ENCODE results near the gene NAPB.

Gene NAPB

DNA sequence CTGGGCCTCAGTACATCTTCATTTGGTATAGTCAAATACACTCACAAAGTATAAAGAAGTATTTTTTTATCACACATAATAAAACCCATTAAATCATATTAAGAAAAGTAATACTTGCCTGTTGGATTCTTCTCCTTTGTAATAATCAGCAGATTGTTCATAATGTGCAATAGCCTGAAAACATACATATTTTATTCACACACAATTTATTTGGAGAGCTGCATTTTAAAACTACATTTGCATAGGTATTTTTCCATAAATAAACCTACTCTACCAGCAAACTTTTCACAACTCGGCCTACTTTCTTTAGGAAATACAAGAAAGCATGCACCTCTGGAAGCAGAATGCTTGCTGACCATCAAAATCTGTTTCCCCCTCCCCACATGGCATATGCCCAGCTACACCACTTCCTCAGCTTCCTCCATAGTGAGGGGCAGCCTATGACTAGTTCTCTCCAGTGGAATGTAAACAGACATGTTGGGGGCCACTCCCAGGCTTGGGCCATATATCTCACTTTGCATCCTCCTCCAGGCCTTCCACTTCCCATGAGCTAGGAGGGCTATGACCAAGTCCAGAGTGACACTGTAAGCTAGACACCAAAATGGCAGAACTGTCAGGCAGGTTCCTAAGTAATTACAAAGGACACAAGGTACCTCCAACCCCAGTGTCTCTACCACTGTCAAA is 31.1 kb downstream of the NAPB start:
- H2AK5ac ChIP-seq (ENCODE audit: low read depth, low read length): no peak overlapping the region
- H4K8ac ChIP-seq (ENCODE audit: low read depth, low read length): no peak overlapping the region
- peaks cover 22 to 77% of the 10 kb centered on the region in 2 donors for H3K36me3 ChIP-seq (replicated peaks in 1 of 2; ENCODE audit: control insufficient read depth in 2 of 2, insufficient read depth in 2 of 2, low read length in 2 of 2)
- H4K91ac ChIP-seq (ENCODE audit: low read depth, low read length, poor library complexity): no peak overlapping the region
- WGBS, 2 donors (ENCODE audit: extremely low coverage in 2 of 2, insufficient read length in 2 of 2, insufficient replicate concordance in 1 of 2): no CpG with 5 or more reads among the region's 1 CpG
- no peak overlapping the region for H3K4ac ChIP-seq (ENCODE audit: low read length)
- H3K4me2 ChIP-seq (ENCODE audit: insufficient read depth, low read length, poor library complexity, severe bottlenecking): no peak overlapping the region
- H3K9ac ChIP-seq (ENCODE audit: low read depth, low read length, poor library complexity): no peak overlapping the region
- no peak for DNase-seq (ENCODE audit: low spot score)
- H2BK5ac ChIP-seq (ENCODE audit: low read length): no peak overlapping the region
- H3K4me3 ChIP-seq (ENCODE audit: low read length in 2 of 2): no peak overlapping the region
- H2BK15ac ChIP-seq (ENCODE audit: low read length): no peak overlapping the region
- no peaks in the 10 kb centered on the region for H3K27me3 ChIP-seq (ENCODE audit: control insufficient read depth in 3 of 3, insufficient read depth in 3 of 3, low read depth in 1 of 3, low read length in 3 of 3)
- no peak overlapping the region for H3K23ac ChIP-seq (ENCODE audit: low read depth, low read length, poor library complexity)
- H2BK12ac ChIP-seq (ENCODE audit: low read length): no peak overlapping the region
- H3K4me1 ChIP-seq (ENCODE audit: control insufficient read depth in 2 of 2, insufficient read depth in 1 of 2, low read depth in 1 of 2, low read length in 2 of 2): no peaks in the 10 kb centered on the region
- no peak overlapping the region for H3K14ac ChIP-seq (ENCODE audit: low read length)
- H3K18ac ChIP-seq (ENCODE audit: low read length): peak overlapping the region; percentile 42
- no peak overlapping the region for H2BK120ac ChIP-seq (ENCODE audit: low read depth, low read length)
- H3K9me3 ChIP-seq (replicated peaks in 1 of 2; ENCODE audit: control insufficient read depth in 2 of 2, insufficient read depth in 1 of 2, low read depth in 1 of 2, low read length in 2 of 2): peaks cover 0 to 18% of the 10 kb centered on the region in 2 donors
- H2AFZ ChIP-seq (ENCODE audit: low read length): no peak overlapping the region
- H3K27ac ChIP-seq (replicated peaks; ENCODE audit: low read length): no peak overlapping the region
- H3K79me1 ChIP-seq (ENCODE audit: low read depth, low read length): no peaks in the 10 kb centered on the region

DNA sequence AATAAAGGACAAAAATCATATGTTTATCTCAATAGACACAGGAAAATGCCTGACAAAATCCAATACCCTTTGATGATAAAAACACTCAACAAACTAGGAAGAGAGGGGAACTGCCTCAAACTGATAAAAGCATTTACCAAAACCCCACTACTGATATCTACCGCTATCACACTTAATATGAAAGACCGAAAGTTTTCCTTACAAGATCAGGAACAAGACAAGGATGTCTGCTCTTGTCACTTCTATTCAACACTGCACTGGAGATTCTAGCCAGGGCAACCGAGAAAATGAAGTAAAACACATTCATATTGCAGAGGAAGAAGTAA is 34.2 kb downstream of the NAPB start:
- no peak overlapping the region for H2AK5ac ChIP-seq (ENCODE audit: low read depth, low read length)
- no peak overlapping the region for H3K27ac ChIP-seq (replicated peaks; ENCODE audit: low read length)
- no peaks in the 10 kb centered on the region for H3K4me1 ChIP-seq (ENCODE audit: control insufficient read depth in 2 of 2, insufficient read depth in 1 of 2, low read depth in 1 of 2, low read length in 2 of 2)
- H2BK120ac ChIP-seq (ENCODE audit: low read depth, low read length): no peak overlapping the region
- no peak overlapping the region for H2BK5ac ChIP-seq (ENCODE audit: low read length)
- H3K4ac ChIP-seq (ENCODE audit: low read length): no peak overlapping the region
- no peaks in the 10 kb centered on the region for H3K27me3 ChIP-seq (ENCODE audit: control insufficient read depth in 3 of 3, insufficient read depth in 3 of 3, low read depth in 1 of 3, low read length in 3 of 3)
- no peak overlapping the region for H3K18ac ChIP-seq (ENCODE audit: low read length)
- H3K79me1 ChIP-seq (ENCODE audit: low read depth, low read length): peaks cover 3% of the 10 kb centered on the region
- no peak overlapping the region for H3K4me2 ChIP-seq (ENCODE audit: insufficient read depth, low read length, poor library complexity, severe bottlenecking)
- no peak overlapping the region for H4K8ac ChIP-seq (ENCODE audit: low read depth, low read length)
- WGBS, 2 donors (ENCODE audit: extremely low coverage in 2 of 2, insufficient read length in 2 of 2, insufficient replicate concordance in 1 of 2): no CpG with 5 or more reads among the region's 3 CpGs
- H3K4me3 ChIP-seq (ENCODE audit: low read length in 2 of 2): no peak overlapping the region
- no peak overlapping the region for H4K91ac ChIP-seq (ENCODE audit: low read depth, low read length, poor library complexity)
- peaks cover 10 to 62% of the 10 kb centered on the region in 2 donors for H3K36me3 ChIP-seq (replicated peaks in 1 of 2; ENCODE audit: control insufficient read depth in 2 of 2, insufficient read depth in 2 of 2, low read length in 2 of 2)
- DNase-seq (ENCODE audit: low spot score): no peak
- no peak overlapping the region for H2AFZ ChIP-seq (ENCODE audit: low read length)
- no peak overlapping the region for H3K9ac ChIP-seq (ENCODE audit: low read depth, low read length, poor library complexity)
- no peak overlapping the region for H2BK12ac ChIP-seq (ENCODE audit: low read length)
- H3K9me3 ChIP-seq (replicated peaks in 1 of 2; ENCODE audit: control insufficient read depth in 2 of 2, insufficient read depth in 1 of 2, low read depth in 1 of 2, low read length in 2 of 2): peaks cover 0 to 29% of the 10 kb centered on the region in 2 donors
- H3K23ac ChIP-seq (ENCODE audit: low read depth, low read length, poor library complexity): no peak overlapping the region
- H2BK15ac ChIP-seq (ENCODE audit: low read length): no peak overlapping the region
- no peak overlapping the region for H3K14ac ChIP-seq (ENCODE audit: low read length)

DNA sequence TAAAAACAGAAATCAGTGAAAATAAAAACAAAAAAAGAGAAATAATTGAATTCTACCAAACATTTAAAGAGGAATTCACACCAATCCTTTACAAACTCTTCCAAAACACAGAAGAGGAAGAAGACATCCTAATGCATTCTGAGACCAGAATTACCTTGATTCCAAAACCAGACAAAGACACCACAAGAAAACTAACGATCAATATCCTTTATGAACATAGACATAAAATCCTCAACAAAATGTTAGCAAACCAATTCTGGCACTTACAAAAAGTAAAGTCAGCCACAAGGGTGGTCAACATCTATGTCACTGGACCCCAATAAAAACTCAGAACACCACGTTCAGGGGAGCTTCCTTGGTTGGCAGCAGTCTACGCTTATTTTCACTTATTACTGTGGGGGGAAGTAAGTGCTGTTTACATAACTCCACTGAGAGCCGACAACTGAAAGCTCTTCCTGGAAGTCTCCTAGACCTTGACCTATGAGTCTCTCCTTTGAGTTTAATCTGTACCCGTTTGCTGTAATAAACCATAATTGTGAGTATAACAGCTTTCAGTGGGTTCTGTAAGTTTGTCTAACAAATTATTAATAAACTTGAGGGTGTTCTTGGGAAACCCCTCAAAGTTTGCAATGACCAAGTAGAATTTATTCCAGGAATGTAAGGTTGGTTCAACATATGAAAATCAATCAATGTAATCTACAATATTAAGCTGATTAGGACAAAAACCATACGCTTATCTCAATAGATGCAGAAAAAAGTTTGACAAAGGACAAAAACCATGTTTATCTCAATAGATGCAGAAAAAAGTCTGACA is 34.8 kb downstream of the NAPB start:
- Histone ChIP-seq H3K18ac (ENCODE audit: low read length) (no peak overlapping the region), H3K9me3 (replicated peaks in 1 of 2; ENCODE audit: control insufficient read depth in 2 of 2, insufficient read depth in 1 of 2, low read depth in 1 of 2, low read length in 2 of 2) (peaks cover 0 to 29% of the 10 kb centered on the region in 2 donors), H3K4me2 (ENCODE audit: insufficient read depth, low read length, poor library complexity, severe bottlenecking) (no peak overlapping the region), H2BK5ac (ENCODE audit: low read length) (no peak overlapping the region), H4K91ac (ENCODE audit: low read depth, low read length, poor library complexity) (no peak overlapping the region), H3K27ac (replicated peaks; ENCODE audit: low read length) (no peak overlapping the region), H4K8ac (ENCODE audit: low read depth, low read length) (no peak overlapping the region), H3K36me3 (replicated peaks in 1 of 2; ENCODE audit: control insufficient read depth in 2 of 2, insufficient read depth in 2 of 2, low read length in 2 of 2) (peaks cover 10 to 60% of the 10 kb centered on the region in 2 donors), H3K27me3 (ENCODE audit: control insufficient read depth in 3 of 3, insufficient read depth in 3 of 3, low read depth in 1 of 3, low read length in 3 of 3) (no peaks in the 10 kb centered on the region), H3K4me1 (ENCODE audit: control insufficient read depth in 2 of 2, insufficient read depth in 1 of 2, low read depth in 1 of 2, low read length in 2 of 2) (no peaks in the 10 kb centered on the region), H3K14ac (ENCODE audit: low read length) (no peak overlapping the region), H3K4me3 (ENCODE audit: low read length in 2 of 2) (no peak overlapping the region), H2AFZ (ENCODE audit: low read length) (no peak overlapping the region), H3K9ac (ENCODE audit: low read depth, low read length, poor library complexity) (no peak overlapping the region), H3K23ac (ENCODE audit: low read depth, low read length, poor library complexity) (no peak overlapping the region), H3K79me1 (ENCODE audit: low read depth, low read length) (peaks cover 3% of the 10 kb centered on the region), H3K4ac (ENCODE audit: low read length) (no peak overlapping the region), H2BK12ac (ENCODE audit: low read length) (no peak overlapping the region), H2BK15ac (ENCODE audit: low read length) (no peak overlapping the region), H2BK120ac (ENCODE audit: low read depth, low read length) (no peak overlapping the region), H2AK5ac (ENCODE audit: low read depth, low read length) (no peak overlapping the region)
- no CpG with 5 or more reads among the region's 6 CpGs for WGBS, 2 donors (ENCODE audit: extremely low coverage in 2 of 2, insufficient read length in 2 of 2, insufficient replicate concordance in 1 of 2)
- no peak for DNase-seq (ENCODE audit: low spot score)

DNA sequence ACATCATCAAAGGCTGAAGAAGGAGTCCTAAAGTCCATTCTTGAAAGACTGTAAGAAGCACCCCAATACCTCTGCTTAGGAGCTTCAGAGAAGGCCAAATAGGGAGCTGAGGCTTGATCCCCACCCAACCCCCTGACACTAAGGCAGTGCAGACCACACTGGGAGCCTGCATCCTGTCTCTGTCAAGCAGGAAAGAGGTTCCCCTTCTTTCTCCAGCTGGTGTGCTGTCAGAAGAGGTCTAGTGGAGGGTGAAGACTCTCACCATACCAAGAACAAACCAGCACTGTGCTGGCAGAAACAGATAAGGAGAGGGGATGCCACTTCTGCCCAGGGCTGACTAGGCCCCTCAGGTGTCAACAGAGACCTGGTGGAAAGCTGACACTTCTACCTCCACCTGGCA is 39.4 kb downstream of the NAPB start:
- no peak overlapping the region for H3K27ac ChIP-seq (replicated peaks; ENCODE audit: low read length)
- no peak overlapping the region for H3K18ac ChIP-seq (ENCODE audit: low read length)
- H3K4me2 ChIP-seq (ENCODE audit: insufficient read depth, low read length, poor library complexity, severe bottlenecking): no peak overlapping the region
- H3K27me3 ChIP-seq (ENCODE audit: control insufficient read depth in 3 of 3, insufficient read depth in 3 of 3, low read depth in 1 of 3, low read length in 3 of 3): no peaks in the 10 kb centered on the region
- no peak overlapping the region for H2BK5ac ChIP-seq (ENCODE audit: low read length)
- no peaks in the 10 kb centered on the region for H3K4me1 ChIP-seq (ENCODE audit: control insufficient read depth in 2 of 2, insufficient read depth in 1 of 2, low read depth in 1 of 2, low read length in 2 of 2)
- no peak overlapping the region for H4K8ac ChIP-seq (ENCODE audit: low read depth, low read length)
- H2BK12ac ChIP-seq (ENCODE audit: low read length): no peak overlapping the region
- H2AFZ ChIP-seq (ENCODE audit: low read length): no peak overlapping the region
- DNase-seq (ENCODE audit: low spot score): no peak
- H3K36me3 ChIP-seq (replicated peaks in 1 of 2; ENCODE audit: control insufficient read depth in 2 of 2, insufficient read depth in 2 of 2, low read length in 2 of 2): peaks cover 4 to 57% of the 10 kb centered on the region in 2 donors
- no peak overlapping the region for H2AK5ac ChIP-seq (ENCODE audit: low read depth, low read length)
- no peak overlapping the region for H3K4me3 ChIP-seq (ENCODE audit: low read length in 2 of 2)
- peaks cover 0 to 19% of the 10 kb centered on the region in 2 donors for H3K9me3 ChIP-seq (replicated peaks in 1 of 2; ENCODE audit: control insufficient read depth in 2 of 2, insufficient read depth in 1 of 2, low read depth in 1 of 2, low read length in 2 of 2)
- no peak overlapping the region for H3K14ac ChIP-seq (ENCODE audit: low read length)
- no peak overlapping the region for H3K4ac ChIP-seq (ENCODE audit: low read length)
- H2BK120ac ChIP-seq (ENCODE audit: low read depth, low read length): no peak overlapping the region
- H4K91ac ChIP-seq (ENCODE audit: low read depth, low read length, poor library complexity): no peak overlapping the region
- no peak overlapping the region for H2BK15ac ChIP-seq (ENCODE audit: low read length)
- no peak overlapping the region for H3K23ac ChIP-seq (ENCODE audit: low read depth, low read length, poor library complexity)
- H3K9ac ChIP-seq (ENCODE audit: low read depth, low read length, poor library complexity): no peak overlapping the region
- peaks cover 3% of the 10 kb centered on the region for H3K79me1 ChIP-seq (ENCODE audit: low read depth, low read length)

All from neuronal stem cell (in vitro differentiated cells).